ENCODE data around the gene NIPAL1.

The NIPAL1 gene

DNA sequence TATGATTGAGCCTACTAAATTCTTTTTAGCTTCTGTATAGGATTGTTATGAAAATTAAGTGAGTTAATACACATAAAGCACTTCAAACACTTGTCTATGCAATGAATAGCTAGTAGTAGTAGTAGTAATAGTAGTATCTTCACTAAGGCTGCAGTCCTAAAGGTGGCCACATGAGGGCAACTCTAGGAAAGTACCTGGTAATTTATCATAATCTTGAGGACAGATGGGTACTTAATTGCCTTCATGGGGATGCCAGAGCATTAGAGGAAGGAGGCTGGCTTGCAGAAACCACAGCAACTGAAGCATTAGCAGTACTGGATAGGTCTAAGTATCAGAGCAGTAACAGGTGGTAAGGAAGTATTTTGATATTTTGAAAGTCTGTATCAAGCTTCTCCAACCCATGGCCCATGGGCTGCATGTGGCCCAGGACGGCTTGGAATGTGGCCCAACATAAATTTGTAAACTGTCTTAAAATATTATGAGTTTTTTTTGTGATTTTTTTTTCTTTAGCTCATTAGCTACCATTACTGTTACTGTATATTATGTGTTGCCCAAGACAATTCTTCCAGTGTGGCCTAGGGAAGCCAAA is 17.3 kb downstream of the NIPAL1 start:
- Histone ChIP-seq H3K79me2 (ENCODE audit: insufficient read depth, low read length) (no peaks in the 10 kb centered on the region), H3K4me1 (ENCODE audit: insufficient read depth, low read length, poor library complexity, severe bottlenecking) (no peaks in the 10 kb centered on the region), H3K4me2 (ENCODE audit: low read depth, low read length, poor library complexity, severe bottlenecking) (no peak overlapping the region)

DNA sequence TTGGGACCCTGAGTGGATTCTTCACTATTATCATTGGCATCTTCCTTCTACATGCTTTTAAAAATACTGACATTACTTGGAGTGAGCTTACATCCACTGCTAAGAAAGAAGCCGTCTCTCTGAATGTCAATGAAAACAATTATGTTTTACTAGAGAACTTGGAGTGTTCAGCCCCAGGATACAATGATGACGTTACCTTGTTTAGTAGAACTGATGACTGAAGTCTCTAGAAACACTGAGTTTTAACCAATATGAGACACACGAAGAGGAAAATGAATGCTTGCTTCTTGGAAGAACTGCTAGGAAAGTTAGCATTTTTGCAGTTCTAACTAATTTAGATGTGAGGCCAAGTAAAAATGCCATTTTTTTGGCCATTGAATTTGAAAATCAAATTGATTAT is 19.4 kb downstream of the NIPAL1 start:
- no peak overlapping the region for H3K9ac ChIP-seq (ENCODE audit: low read depth, low read length, poor library complexity, severe bottlenecking)
- no peak overlapping the region for H3K4me2 ChIP-seq (ENCODE audit: low read depth, low read length, poor library complexity, severe bottlenecking)
- no peaks in the 10 kb centered on the region for H3K79me2 ChIP-seq (ENCODE audit: insufficient read depth, low read length)
- no peaks in the 10 kb centered on the region for H4K20me1 ChIP-seq (ENCODE audit: insufficient read depth, low read length, poor library complexity, severe bottlenecking)
- no peaks in the 10 kb centered on the region for H3F3A ChIP-seq (ENCODE audit: low read depth)
- TF ChIP-seq, protein P1, sequence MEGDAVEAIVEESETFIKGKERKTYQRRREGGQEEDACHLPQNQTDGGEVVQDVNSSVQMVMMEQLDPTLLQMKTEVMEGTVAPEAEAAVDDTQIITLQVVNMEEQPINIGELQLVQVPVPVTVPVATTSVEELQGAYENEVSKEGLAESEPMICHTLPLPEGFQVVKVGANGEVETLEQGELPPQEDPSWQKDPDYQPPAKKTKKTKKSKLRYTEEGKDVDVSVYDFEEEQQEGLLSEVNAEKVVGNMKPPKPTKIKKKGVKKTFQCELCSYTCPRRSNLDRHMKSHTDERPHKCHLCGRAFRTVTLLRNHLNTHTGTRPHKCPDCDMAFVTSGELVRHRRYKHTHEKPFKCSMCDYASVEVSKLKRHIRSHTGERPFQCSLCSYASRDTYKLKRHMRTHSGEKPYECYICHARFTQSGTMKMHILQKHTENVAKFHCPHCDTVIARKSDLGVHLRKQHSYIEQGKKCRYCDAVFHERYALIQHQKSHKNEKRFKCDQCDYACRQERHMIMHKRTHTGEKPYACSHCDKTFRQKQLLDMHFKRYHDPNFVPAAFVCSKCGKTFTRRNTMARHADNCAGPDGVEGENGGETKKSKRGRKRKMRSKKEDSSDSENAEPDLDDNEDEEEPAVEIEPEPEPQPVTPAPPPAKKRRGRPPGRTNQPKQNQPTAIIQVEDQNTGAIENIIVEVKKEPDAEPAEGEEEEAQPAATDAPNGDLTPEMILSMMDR (conservative IDR thresholded peaks at IDR 0.05; ENCODE audit: low read length): no peak
- TF ChIP-seq EZH2phosphoT487 (IDR thresholded peaks at IDR 0.05; ENCODE audit: borderline replicate concordance): no peak
- no peaks in the 10 kb centered on the region for H3K4me1 ChIP-seq (ENCODE audit: insufficient read depth, low read length, poor library complexity, severe bottlenecking)
- H3K4me3 ChIP-seq (ENCODE audit: low read length, poor library complexity, severe bottlenecking): no peak overlapping the region
- H3K9me3 ChIP-seq (ENCODE audit: insufficient read depth, low read depth, low read length): no peaks in the 10 kb centered on the region
- H3K9me2 ChIP-seq (replicated peaks; ENCODE audit: low read depth, low read length): no peaks in the 10 kb centered on the region
- H3K27me3 ChIP-seq (ENCODE audit: insufficient read depth, low read length, poor library complexity, severe bottlenecking): no peaks in the 10 kb centered on the region
- no peak overlapping the region for H2AFZ ChIP-seq (ENCODE audit: low read length)
- H3K36me3 ChIP-seq (ENCODE audit: insufficient read depth, low read length): no peaks in the 10 kb centered on the region

More for the DNA sequence above, 17.3 kb downstream of the NIPAL1 start:
- H3K4me3 ChIP-seq (ENCODE audit: low read length, poor library complexity, severe bottlenecking): no peak overlapping the region
- H3K9ac ChIP-seq (ENCODE audit: low read depth, low read length, poor library complexity, severe bottlenecking): no peak overlapping the region
- H3K27me3 ChIP-seq (ENCODE audit: insufficient read depth, low read length, poor library complexity, severe bottlenecking): no peaks in the 10 kb centered on the region
- no peaks in the 10 kb centered on the region for H3K36me3 ChIP-seq (ENCODE audit: insufficient read depth, low read length)
- H3F3A ChIP-seq (ENCODE audit: low read depth): no peaks in the 10 kb centered on the region
- no peak overlapping the region for H2AFZ ChIP-seq (ENCODE audit: low read length)
- H4K20me1 ChIP-seq (ENCODE audit: insufficient read depth, low read length, poor library complexity, severe bottlenecking): no peaks in the 10 kb centered on the region
- TF ChIP-seq, protein P1 (conservative IDR thresholded peaks at IDR 0.05; ENCODE audit: low read length): peak; percentile 86
- no peak for TF ChIP-seq EZH2phosphoT487 (IDR thresholded peaks at IDR 0.05; ENCODE audit: borderline replicate concordance)
- no peaks in the 10 kb centered on the region for H3K9me2 ChIP-seq (replicated peaks; ENCODE audit: low read depth, low read length)
- H3K9me3 ChIP-seq (ENCODE audit: insufficient read depth, low read depth, low read length): no peaks in the 10 kb centered on the region

DNA sequence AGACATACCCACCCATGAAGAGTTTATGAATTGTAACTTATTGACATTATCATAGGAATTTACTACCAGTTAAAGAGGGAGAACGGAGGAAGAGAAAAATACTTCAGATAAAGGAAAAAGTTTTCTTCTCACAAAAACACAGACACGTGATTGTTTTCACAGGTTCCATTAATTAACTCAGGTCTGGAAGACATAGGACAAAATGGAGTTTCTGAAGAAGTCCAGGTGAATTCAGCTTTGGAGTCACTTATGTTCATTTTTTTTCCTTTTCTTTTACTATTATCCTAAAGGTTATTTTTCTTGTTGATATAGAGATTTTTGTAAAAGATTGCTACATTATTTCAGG is 20.5 kb downstream of the NIPAL1 start:
- H3K27me3 ChIP-seq (ENCODE audit: insufficient read depth, low read length, poor library complexity, severe bottlenecking): no peaks in the 10 kb centered on the region
- no peak overlapping the region for H3K9ac ChIP-seq (ENCODE audit: low read depth, low read length, poor library complexity, severe bottlenecking)
- H4K20me1 ChIP-seq (ENCODE audit: insufficient read depth, low read length, poor library complexity, severe bottlenecking): no peaks in the 10 kb centered on the region
- no peaks in the 10 kb centered on the region for H3K9me3 ChIP-seq (ENCODE audit: insufficient read depth, low read depth, low read length)
- H3K36me3 ChIP-seq (ENCODE audit: insufficient read depth, low read length): no peaks in the 10 kb centered on the region
- TF ChIP-seq, protein P1 (conservative IDR thresholded peaks at IDR 0.05; ENCODE audit: low read length): no peak
- no peak for TF ChIP-seq EZH2phosphoT487 (IDR thresholded peaks at IDR 0.05; ENCODE audit: borderline replicate concordance)
- no peak overlapping the region for H2AFZ ChIP-seq (ENCODE audit: low read length)
- H3K4me2 ChIP-seq (ENCODE audit: low read depth, low read length, poor library complexity, severe bottlenecking): no peak overlapping the region
- no peaks in the 10 kb centered on the region for H3F3A ChIP-seq (ENCODE audit: low read depth)
- no peaks in the 10 kb centered on the region for H3K9me2 ChIP-seq (replicated peaks; ENCODE audit: low read depth, low read length)
- no peaks in the 10 kb centered on the region for H3K4me1 ChIP-seq (ENCODE audit: insufficient read depth, low read length, poor library complexity, severe bottlenecking)
- H3K4me3 ChIP-seq (ENCODE audit: low read length, poor library complexity, severe bottlenecking): no peak overlapping the region
- no peaks in the 10 kb centered on the region for H3K79me2 ChIP-seq (ENCODE audit: insufficient read depth, low read length)

Data from Loucy (cell line).